Measurements from ENCODE around the gene GCDH.

The GCDH gene

DNA sequence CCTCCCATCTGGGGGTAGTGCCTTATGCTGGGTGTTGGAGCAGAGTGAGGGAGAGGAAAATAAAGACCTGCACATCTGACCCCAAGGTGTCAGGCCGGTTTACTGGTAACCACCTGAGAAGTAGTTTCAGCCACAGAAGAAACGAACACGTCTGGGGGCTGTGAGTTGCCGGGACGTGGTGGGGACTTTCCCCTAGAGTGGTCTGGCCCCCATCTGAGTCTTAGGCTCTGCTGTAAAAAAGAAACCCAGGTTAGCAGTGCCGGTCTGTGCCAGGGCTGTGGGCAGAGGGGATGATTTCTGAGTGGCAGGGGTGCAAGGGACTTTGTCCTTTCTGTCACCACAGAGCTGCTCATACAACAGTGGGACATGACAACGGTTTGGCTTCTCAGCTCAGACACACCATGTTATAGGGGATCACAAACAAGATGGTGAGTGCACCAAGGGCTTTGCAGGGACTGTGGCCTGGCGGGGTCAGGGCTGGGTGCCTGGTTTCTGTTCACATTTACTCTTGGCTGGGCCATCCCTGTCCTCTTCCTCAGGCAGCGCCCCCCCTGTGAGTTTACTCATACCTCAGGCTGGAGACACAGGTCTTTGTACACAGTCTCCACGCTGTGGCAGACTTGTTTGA is 9.0 kb downstream of the GCDH start:
- Histone ChIP-seq H3K36me3 (ENCODE audit: control insufficient read depth, insufficient read depth, low read length) (no peaks in the 10 kb centered on the region), H3K79me2 (no peaks in the 10 kb centered on the region), H3K9ac (no peak overlapping the region), H3K27me3 (ENCODE audit: control insufficient read depth, insufficient read depth, low read length) (no peaks in the 10 kb centered on the region), H3K4me2 (ENCODE audit: low read length) (no peak overlapping the region), H2AFZ (no peak overlapping the region), H3K9me3 (ENCODE audit: control insufficient read depth, low read length) (no peaks in the 10 kb centered on the region), H3K27ac (no peak overlapping the region), H3K4me1 (no peaks in the 10 kb centered on the region), H3K4me3 (ENCODE audit: low read depth, low read length) (no peak overlapping the region)
- TF ChIP-seq, protein P1, sequence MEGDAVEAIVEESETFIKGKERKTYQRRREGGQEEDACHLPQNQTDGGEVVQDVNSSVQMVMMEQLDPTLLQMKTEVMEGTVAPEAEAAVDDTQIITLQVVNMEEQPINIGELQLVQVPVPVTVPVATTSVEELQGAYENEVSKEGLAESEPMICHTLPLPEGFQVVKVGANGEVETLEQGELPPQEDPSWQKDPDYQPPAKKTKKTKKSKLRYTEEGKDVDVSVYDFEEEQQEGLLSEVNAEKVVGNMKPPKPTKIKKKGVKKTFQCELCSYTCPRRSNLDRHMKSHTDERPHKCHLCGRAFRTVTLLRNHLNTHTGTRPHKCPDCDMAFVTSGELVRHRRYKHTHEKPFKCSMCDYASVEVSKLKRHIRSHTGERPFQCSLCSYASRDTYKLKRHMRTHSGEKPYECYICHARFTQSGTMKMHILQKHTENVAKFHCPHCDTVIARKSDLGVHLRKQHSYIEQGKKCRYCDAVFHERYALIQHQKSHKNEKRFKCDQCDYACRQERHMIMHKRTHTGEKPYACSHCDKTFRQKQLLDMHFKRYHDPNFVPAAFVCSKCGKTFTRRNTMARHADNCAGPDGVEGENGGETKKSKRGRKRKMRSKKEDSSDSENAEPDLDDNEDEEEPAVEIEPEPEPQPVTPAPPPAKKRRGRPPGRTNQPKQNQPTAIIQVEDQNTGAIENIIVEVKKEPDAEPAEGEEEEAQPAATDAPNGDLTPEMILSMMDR (IDR thresholded peaks at IDR 0.05), result no peak

DNA sequence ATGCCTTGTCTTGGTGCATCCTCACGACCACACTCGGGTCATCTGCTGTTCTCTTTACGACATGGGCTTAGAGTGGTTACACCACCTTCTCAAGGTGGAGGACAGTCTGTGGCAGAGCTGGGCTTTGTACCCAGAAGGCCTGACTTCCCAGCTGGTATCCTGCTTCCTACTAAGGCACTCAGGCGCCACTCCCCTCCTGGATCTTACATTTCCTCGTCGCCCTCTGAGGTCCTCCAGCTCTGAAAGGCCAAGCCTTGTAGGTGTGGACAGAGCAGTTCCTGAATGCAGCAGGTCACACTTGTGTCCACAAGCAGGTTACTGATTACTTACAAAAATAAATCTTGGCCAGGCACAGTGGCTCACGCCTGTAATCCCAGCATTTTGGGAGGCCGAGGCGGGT is 16.2 kb downstream of the GCDH start:
- Histone ChIP-seq H3K36me3 (ENCODE audit: control insufficient read depth, insufficient read depth, low read length) (no peaks in the 10 kb centered on the region), H2AFZ (no peak overlapping the region), H3K4me1 (no peaks in the 10 kb centered on the region), H3K79me2 (no peaks in the 10 kb centered on the region), H3K4me3 (ENCODE audit: low read depth, low read length) (no peak overlapping the region), H3K9me3 (ENCODE audit: control insufficient read depth, low read length) (no peaks in the 10 kb centered on the region), H3K4me2 (ENCODE audit: low read length) (no peak overlapping the region), H3K27ac (no peak overlapping the region), H3K27me3 (ENCODE audit: control insufficient read depth, insufficient read depth, low read length) (no peaks in the 10 kb centered on the region), H3K9ac (no peak overlapping the region)
- TF ChIP-seq, protein P1 (IDR thresholded peaks at IDR 0.05), result no peak

DNA sequence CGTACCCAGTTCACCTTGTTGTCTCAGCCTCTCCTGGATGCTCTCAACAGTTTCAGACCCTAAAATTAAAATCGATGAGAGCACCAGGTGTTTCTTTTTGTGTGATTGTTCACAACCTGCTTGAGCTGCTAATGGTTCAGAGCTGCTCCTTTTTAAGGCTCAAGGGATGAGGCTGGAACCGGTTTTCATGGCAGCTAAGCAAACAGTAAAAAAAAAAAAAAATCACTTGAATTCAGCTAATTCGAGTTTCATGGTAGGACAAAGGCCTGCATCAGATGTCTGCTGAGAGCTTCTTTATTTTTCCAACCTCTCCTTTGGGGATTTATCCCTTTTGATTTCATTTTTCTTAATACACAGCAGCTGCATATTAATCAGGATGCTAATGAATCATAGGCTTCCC is 21.6 kb downstream of the GCDH start:
- Histone ChIP-seq H3K9me3 (ENCODE audit: control insufficient read depth, low read length) (no peaks in the 10 kb centered on the region), H3K9ac (no peak overlapping the region), H3K27ac (no peak overlapping the region), H3K4me3 (ENCODE audit: low read depth, low read length) (no peak overlapping the region), H3K4me2 (ENCODE audit: low read length) (no peak overlapping the region), H3K4me1 (peaks cover 10% of the 10 kb centered on the region), H3K27me3 (ENCODE audit: control insufficient read depth, insufficient read depth, low read length) (no peaks in the 10 kb centered on the region), H3K79me2 (no peaks in the 10 kb centered on the region), H2AFZ (peak overlapping the region; percentile 81), H3K36me3 (ENCODE audit: control insufficient read depth, insufficient read depth, low read length) (no peaks in the 10 kb centered on the region)
- TF ChIP-seq, protein P1 (IDR thresholded peaks at IDR 0.05), result no peak

DNA sequence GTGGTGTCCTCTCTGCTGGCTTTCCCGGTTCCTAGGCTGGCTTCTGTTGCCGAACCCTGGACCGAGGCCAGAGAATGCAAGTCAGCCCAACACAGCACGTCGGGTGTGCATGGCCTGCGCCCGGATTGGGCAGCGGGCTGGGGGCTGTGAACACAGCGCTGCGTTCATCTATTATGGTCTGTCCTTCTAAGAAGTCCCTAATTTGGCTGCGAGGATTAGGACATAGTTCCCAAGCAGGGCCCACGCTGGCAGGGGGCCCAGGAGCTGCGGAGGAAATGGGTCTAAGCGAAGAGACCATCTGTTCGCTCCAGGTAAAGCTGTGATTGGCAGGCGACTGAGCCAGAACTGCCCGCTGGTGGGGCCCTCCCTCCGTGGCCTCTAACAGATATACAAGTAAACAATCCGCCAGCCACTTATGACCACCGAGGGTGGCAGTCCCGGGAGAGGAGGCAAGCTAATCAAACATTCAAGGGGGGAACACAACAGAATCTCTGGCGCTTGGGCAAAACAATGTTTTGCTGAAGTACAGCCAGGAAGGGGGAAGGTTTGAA is 22.1 kb downstream of the GCDH start:
- Histone ChIP-seq H3K4me1 (peaks cover 10% of the 10 kb centered on the region), H2AFZ (peak overlapping the region; percentile 81), H3K4me2 (ENCODE audit: low read length) (no peak overlapping the region), H3K27me3 (ENCODE audit: control insufficient read depth, insufficient read depth, low read length) (no peaks in the 10 kb centered on the region), H3K9me3 (ENCODE audit: control insufficient read depth, low read length) (no peaks in the 10 kb centered on the region), H3K36me3 (ENCODE audit: control insufficient read depth, insufficient read depth, low read length) (no peaks in the 10 kb centered on the region), H3K79me2 (no peaks in the 10 kb centered on the region), H3K9ac (no peak overlapping the region), H3K4me3 (ENCODE audit: low read depth, low read length) (no peak overlapping the region), H3K27ac (peak overlapping the region; percentile 24)
- TF ChIP-seq, protein P1 (IDR thresholded peaks at IDR 0.05), result no peak

Data from parathyroid adenoma (tissue), 2 donors.